Mesothelial cell of epicardium (in vitro differentiated cells): ENCODE measurements around the gene ATP6V0E1. TPM values are rescaled to one million over a fixed set of nuclear protein-coding genes. Genes with fewer than 3 reads are reported as not detected.

Experiments
- DNase-seq, 2 experiments: peaks; one replicate each; pipeline ENCODE4 v3.0.0; 2021; ENCODE audit warnings: low spot score in 2 of 2; ENCODE audit not compliant: unreplicated experiment in 2 of 2
- H3K27ac Mint-ChIP-seq: 2 replicates; pipeline ENCODE4 v1.8.0; 2021; ENCODE audit warnings: mixed read lengths
- H3K27me3 Mint-ChIP-seq: 2 replicates; pipeline ENCODE4 v1.8.0; 2021; ENCODE audit warnings: low read depth, mixed read lengths
- H3K36me3 Mint-ChIP-seq: 2 replicates; pipeline ENCODE4 v1.8.0; 2021; ENCODE audit warnings: mixed read lengths
- H3K4me1 Mint-ChIP-seq: 2 replicates; pipeline ENCODE4 v1.8.0; 2021; ENCODE audit warnings: mixed read lengths
- H3K4me3 Mint-ChIP-seq: 2 replicates; pipeline ENCODE4 v1.8.0; 2021; ENCODE audit warnings: mild to moderate bottlenecking, moderate library complexity, mixed read lengths
- H3K9me3 Mint-ChIP-seq: 2 replicates; pipeline ENCODE4 v1.8.0; 2021; ENCODE audit warnings: mixed read lengths
- total RNA-seq: library from RNA; stranded (reverse); gene quantifications from 3 replicates; pipeline ENCODE4 v1.2.1, GENCODE V29; 2021
- TF ChIP-seq, protein P1 (sequence below): fragments of 200-600 bp; sonication (generic); IDR thresholded peaks from one replicate; pipeline ENCODE4 v1.5.0; 2021; ENCODE audit warnings: antibody characterized with exemption; ENCODE audit not compliant: unreplicated experiment

Gene ATP6V0E1
- 116 to 125 TPM (median 120 TPM) in 3 replicates for total RNA-seq

DNA sequence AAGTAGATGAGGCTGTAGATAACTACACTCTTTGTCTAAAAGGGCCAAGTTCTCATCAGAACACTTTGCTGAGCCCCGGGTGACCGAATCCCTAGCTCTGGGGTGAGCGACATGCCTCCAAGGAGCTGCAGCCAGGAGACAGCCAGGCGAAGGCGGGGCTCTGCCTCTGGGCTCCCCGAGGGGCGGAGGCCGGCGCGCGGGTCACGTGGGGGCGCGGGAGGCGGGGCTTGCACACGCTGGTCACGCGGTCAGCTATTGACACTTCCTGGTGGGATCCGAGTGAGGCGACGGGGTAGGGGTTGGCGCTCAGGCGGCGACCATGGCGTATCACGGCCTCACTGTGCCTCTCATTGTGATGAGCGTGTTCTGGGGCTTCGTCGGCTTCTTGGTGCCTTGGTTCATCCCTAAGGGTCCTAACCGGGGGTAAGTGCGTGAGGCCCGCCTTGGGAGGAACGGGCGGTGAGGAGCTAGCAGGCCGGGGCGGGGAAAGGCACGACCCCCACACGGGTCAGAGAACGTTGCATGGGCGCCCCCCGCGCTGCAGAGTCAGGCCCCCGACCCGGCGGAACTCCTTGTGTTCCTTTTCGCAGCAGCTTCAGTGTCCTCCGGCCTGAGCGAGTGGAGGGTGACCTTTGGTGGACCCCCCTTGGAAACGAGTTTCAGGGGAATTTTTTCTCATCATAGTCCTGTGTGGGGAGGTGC, at the start of gene ATP6V0E1:
Gene ATP6V0E1 (plus strand): TSS at position 230 of the 702 bp plus-strand sequence. CDS start 90 bp downstream, at position 320.
- peak; percentile 95 to 97 for DNase-seq
- H3K27ac Mint-ChIP-seq = peak within 1 kb of the TSS; percentile 99
- H3K36me3 Mint-ChIP-seq = peaks cover 6% of the 10 kb centered on the region
- H3K4me1 Mint-ChIP-seq = peaks cover 10% of the 10 kb centered on the region
- H3K4me3 Mint-ChIP-seq = peak within 1 kb of the TSS; percentile 97
- no peaks in the 10 kb centered on the region for H3K9me3 Mint-ChIP-seq
- TF ChIP-seq, protein P1, sequence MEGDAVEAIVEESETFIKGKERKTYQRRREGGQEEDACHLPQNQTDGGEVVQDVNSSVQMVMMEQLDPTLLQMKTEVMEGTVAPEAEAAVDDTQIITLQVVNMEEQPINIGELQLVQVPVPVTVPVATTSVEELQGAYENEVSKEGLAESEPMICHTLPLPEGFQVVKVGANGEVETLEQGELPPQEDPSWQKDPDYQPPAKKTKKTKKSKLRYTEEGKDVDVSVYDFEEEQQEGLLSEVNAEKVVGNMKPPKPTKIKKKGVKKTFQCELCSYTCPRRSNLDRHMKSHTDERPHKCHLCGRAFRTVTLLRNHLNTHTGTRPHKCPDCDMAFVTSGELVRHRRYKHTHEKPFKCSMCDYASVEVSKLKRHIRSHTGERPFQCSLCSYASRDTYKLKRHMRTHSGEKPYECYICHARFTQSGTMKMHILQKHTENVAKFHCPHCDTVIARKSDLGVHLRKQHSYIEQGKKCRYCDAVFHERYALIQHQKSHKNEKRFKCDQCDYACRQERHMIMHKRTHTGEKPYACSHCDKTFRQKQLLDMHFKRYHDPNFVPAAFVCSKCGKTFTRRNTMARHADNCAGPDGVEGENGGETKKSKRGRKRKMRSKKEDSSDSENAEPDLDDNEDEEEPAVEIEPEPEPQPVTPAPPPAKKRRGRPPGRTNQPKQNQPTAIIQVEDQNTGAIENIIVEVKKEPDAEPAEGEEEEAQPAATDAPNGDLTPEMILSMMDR = no peak
- no peaks in the 10 kb centered on the region for H3K27me3 Mint-ChIP-seq

DNA sequence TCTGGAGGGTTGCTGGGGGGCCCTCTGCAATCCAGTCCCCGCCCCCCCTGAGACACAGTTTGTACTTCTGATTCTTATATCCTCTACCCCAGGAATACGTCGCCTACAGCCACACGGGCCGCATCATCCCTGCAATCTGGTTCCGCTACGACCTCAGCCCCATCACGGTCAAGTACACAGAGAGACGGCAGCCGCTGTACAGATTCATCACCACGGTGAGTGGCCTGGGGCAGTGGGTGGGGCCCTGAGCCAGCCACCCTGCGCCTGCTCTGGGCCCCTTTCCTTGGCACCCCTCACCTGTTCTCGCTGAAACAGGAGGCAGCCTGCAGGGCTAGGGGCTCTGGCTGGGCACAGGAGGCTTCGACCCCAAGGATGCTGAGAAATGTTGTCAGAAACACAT, 48.5 kb upstream of the ATP6V0E1 start:
- no peak for DNase-seq
- Mint-ChIP-seq H3K4me1 (peaks cover 11% of the 10 kb centered on the region), H3K27ac (no peak overlapping the region), H3K4me3 (no peak overlapping the region), H3K9me3 (no peaks in the 10 kb centered on the region), H3K27me3 (no peaks in the 10 kb centered on the region), H3K36me3 (peaks cover 31% of the 10 kb centered on the region)
- TF ChIP-seq, protein P1 = no peak

DNA sequence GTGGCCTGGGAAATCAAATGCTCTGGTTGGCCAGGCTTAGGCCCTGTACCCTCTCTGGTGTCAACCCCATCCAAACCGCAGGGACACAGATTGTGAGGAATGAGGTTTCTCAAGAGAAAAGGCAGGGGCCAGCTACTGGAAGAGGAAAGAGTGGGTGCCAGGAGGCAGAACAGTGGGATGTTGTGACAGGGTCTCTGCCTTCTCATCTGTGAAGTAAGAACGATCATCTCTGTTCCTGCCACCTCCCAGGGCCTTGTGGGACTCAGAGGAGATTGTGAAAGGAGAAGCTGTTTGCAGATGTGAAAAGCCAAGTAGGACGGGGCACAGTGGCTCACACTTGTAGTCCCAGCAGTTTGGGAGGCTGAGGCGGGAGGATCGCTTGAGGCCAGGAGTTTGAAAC, 47.2 kb upstream of the ATP6V0E1 start:
- TF ChIP-seq, protein P1 = no peak
- H3K9me3 Mint-ChIP-seq = no peaks in the 10 kb centered on the region
- H3K27ac Mint-ChIP-seq = peak overlapping the region; percentile 43
- DNase-seq = no peak
- no peak overlapping the region for H3K4me3 Mint-ChIP-seq
- peaks cover 31% of the 10 kb centered on the region for H3K36me3 Mint-ChIP-seq
- no peaks in the 10 kb centered on the region for H3K27me3 Mint-ChIP-seq
- H3K4me1 Mint-ChIP-seq = peaks cover 4% of the 10 kb centered on the region

DNA sequence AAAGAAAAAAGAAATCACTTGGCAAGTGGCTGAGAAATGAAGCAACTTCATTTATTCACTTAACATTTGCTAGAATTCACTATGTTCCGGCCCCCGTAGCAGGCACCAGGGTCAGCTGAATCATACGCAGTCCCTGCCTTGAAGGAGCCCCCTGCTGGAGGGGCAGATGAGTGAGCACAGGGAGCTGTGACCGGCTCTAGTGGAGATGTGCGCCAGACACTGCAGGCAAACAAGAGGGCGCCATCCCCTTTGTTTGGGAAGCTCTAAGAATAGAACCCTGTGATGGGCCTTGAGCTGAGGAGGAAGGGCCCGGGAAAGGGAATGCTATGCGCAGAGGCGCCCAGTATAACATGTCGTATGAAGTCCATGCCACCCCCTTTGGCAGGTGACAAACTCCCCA, 44.5 kb upstream of the ATP6V0E1 start:
- Mint-ChIP-seq H3K27me3 (no peaks in the 10 kb centered on the region), H3K9me3 (no peaks in the 10 kb centered on the region), H3K4me1 (peaks cover 19% of the 10 kb centered on the region), H3K36me3 (peaks cover 28% of the 10 kb centered on the region), H3K27ac (no peak overlapping the region), H3K4me3 (no peak overlapping the region)
- no peak for DNase-seq
- TF ChIP-seq, protein P1 = no peak

DNA sequence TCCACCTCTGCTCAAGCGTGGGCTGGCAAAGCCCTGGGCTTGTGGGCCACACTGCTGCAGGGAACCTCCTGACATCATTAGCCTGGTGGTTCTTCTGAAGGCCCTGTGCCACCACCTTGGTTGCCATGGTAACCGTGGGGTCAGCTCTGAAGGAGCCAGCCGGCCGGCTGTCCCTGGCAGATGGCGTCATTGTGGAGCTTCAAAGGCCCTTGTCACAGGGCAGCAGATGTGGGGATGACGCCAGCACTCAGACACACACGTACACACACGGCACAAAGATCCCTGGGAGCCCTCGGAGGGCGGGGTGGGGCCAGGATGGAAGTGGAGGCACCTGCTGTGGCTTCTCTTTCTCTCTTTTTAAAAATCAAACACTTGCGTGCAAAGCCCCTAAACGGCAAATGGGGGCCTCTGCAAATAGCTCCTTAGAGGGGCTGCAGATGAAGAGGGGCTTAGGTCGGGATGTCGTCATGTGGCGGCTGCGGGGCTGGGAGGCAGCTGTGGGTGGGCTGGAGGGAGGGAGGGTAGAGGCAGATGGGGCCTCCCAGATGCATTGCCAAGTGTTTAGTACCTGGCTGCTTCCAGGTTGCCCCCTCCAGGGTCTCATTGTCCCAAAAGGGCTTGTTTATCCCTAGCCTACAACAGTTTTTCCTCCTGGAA, 43.8 kb upstream of the ATP6V0E1 start:
- Mint-ChIP-seq H3K27me3 (no peaks in the 10 kb centered on the region), H3K9me3 (no peaks in the 10 kb centered on the region), H3K36me3 (peaks cover 29% of the 10 kb centered on the region), H3K4me1 (peaks cover 21% of the 10 kb centered on the region), H3K4me3 (no peak overlapping the region), H3K27ac (peak overlapping the region; percentile 56)
- no peak for DNase-seq
- TF ChIP-seq, protein P1 = no peak
